Glutamatergic neuron (in vitro differentiated cells): ENCODE data around the gene RPL41. TPM values are rescaled to one million over a fixed set of nuclear protein-coding genes. Genes with fewer than 3 reads are reported as not detected.

Source experiments
- DNase-seq: peaks from one replicate; pipeline ENCODE4 v3.0.0; 2022
- H3K27ac Mint-ChIP-seq: one replicate; pipeline ENCODE4 v1.8.0; 2020; ENCODE audit warnings: mild to moderate bottlenecking, mixed read lengths, inconsistent platforms; ENCODE audit not compliant: unreplicated experiment
- H3K27me3 Mint-ChIP-seq: one replicate; pipeline ENCODE4 v1.8.0; 2020; ENCODE audit warnings: mild to moderate bottlenecking, moderate library complexity, mixed read lengths, inconsistent platforms; ENCODE audit not compliant: unreplicated experiment
- H3K36me3 Mint-ChIP-seq: one replicate; pipeline ENCODE4 v1.8.0; 2020; ENCODE audit warnings: mild to moderate bottlenecking, mixed read lengths, inconsistent platforms; ENCODE audit not compliant: unreplicated experiment
- H3K4me1 Mint-ChIP-seq: one replicate; pipeline ENCODE4 v1.8.0; 2020; ENCODE audit warnings: mild to moderate bottlenecking, low read depth, mixed read lengths, inconsistent platforms; ENCODE audit not compliant: unreplicated experiment
- H3K4me3 Mint-ChIP-seq: one replicate; pipeline ENCODE4 v1.8.0; 2020; ENCODE audit warnings: mild to moderate bottlenecking, mixed read lengths, inconsistent platforms; ENCODE audit not compliant: unreplicated experiment
- H3K9me3 Mint-ChIP-seq: one replicate; pipeline ENCODE4 v1.8.0; 2020; ENCODE audit warnings: mild to moderate bottlenecking, moderate library complexity, mixed read lengths, inconsistent platforms; ENCODE audit not compliant: unreplicated experiment
- total RNA-seq: library from RNA; stranded (reverse); fragmentation: NEBNext Ultra II Directional; extraction: Animal tissue kit (Norgen Biotek cat#: 25700); gene quantifications from one replicate; pipeline ENCODE4 v1.2.1, GENCODE V29; 2021; ENCODE audit not compliant: unreplicated experiment
- TF ChIP-seq, protein P1 (sequence below): fragments of 200-600 bp; sonication (generic); IDR thresholded peaks from one replicate; pipeline ENCODE4 v1.5.0; 2021; ENCODE audit not compliant: partially characterized antibody, unreplicated experiment

The RPL41 gene
- total RNA-seq, 1 donor from 2014 or later: 1,433 TPM

- Mint-ChIP-seq H3K4me1 (peaks cover 22% of the 10 kb centered on the region), H3K4me3 (peak overlapping the region; percentile 95), H3K27ac (peak overlapping the region; percentile 76), H3K36me3 (peaks cover 5% of the 10 kb centered on the region), H3K9me3 (peaks cover 31% of the 10 kb centered on the region), H3K27me3 (peaks cover 39% of the 10 kb centered on the region)
- no peak for DNase-seq
- TF ChIP-seq, protein P1, sequence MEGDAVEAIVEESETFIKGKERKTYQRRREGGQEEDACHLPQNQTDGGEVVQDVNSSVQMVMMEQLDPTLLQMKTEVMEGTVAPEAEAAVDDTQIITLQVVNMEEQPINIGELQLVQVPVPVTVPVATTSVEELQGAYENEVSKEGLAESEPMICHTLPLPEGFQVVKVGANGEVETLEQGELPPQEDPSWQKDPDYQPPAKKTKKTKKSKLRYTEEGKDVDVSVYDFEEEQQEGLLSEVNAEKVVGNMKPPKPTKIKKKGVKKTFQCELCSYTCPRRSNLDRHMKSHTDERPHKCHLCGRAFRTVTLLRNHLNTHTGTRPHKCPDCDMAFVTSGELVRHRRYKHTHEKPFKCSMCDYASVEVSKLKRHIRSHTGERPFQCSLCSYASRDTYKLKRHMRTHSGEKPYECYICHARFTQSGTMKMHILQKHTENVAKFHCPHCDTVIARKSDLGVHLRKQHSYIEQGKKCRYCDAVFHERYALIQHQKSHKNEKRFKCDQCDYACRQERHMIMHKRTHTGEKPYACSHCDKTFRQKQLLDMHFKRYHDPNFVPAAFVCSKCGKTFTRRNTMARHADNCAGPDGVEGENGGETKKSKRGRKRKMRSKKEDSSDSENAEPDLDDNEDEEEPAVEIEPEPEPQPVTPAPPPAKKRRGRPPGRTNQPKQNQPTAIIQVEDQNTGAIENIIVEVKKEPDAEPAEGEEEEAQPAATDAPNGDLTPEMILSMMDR: no peak
Measured at GRCh38 chr12:56161690-56162351, 45.4 kb downstream of the RPL41 start.

DNA sequence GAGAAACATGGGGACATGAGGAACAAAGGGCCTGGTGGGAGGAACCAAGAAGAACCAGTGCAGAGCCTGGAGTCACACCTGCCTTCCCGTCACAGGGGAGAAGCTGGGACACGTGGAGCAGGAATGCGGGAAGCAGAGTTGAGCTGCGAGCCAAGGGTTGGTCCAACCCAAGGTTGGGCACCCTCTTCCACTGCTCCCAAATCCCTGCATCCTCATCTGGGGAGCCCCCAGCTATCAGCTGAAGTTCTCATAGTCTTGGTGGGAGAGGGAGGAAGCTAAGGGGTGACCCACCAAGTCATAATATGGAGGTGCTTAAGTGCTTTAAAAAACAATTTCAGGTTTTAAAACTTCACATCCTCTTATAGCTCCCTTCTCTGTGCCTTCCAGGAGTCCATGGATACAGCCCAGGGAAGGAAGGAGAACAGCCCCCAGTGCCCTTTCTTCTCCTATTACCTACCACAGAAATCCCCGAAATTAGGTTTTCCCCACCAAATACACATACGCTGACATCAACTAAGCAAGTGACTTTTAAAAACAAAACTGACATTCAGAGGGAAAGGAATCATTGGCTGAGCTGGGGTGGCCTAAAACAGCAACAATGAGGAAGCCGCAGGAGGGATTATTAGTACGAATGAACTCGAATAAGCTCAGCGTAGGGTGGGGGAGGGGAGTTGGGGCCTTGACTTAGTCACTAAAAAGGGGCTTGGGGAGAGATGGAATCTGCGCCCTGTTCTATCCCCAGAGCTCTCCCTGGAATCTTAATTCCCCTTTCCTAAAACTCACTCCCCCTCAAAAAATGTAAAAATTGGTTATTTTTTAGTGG lies 46.2 kb downstream of the RPL41 start:
- Mint-ChIP-seq H3K36me3 (peaks cover 9% of the 10 kb centered on the region), H3K9me3 (peaks cover 27% of the 10 kb centered on the region), H3K4me3 (no peak overlapping the region), H3K27ac (peak overlapping the region; percentile 13), H3K27me3 (peaks cover 30% of the 10 kb centered on the region), H3K4me1 (peaks cover 19% of the 10 kb centered on the region)
- TF ChIP-seq, protein P1: no peak
- no peak for DNase-seq

GRCh38 chr12:56163533-56164344 lies 47.3 kb downstream of the RPL41 start:
- no peak for DNase-seq
- peak overlapping the region; percentile 2 for H3K27ac Mint-ChIP-seq
- H3K27me3 Mint-ChIP-seq: peaks cover 23% of the 10 kb centered on the region
- TF ChIP-seq, protein P1: no peak
- H3K9me3 Mint-ChIP-seq: peaks cover 20% of the 10 kb centered on the region
- peaks cover 12% of the 10 kb centered on the region for H3K36me3 Mint-ChIP-seq
- H3K4me1 Mint-ChIP-seq: peaks cover 19% of the 10 kb centered on the region
- no peak overlapping the region for H3K4me3 Mint-ChIP-seq

GRCh38 chr12:56164345-56164729 lies 47.9 kb downstream of the RPL41 start:
- no peak for DNase-seq
- Mint-ChIP-seq H3K4me1 (peaks cover 19% of the 10 kb centered on the region), H3K27me3 (peaks cover 20% of the 10 kb centered on the region), H3K4me3 (peak overlapping the region; percentile 20), H3K27ac (no peak overlapping the region), H3K36me3 (peaks cover 12% of the 10 kb centered on the region), H3K9me3 (peaks cover 17% of the 10 kb centered on the region)
- TF ChIP-seq, protein P1: no peak
